HepG2 (cell line): ENCODE data around the gene WDR27. TPM values are rescaled to one million over a fixed set of nuclear protein-coding genes. Genes with fewer than 3 reads are reported as not detected.

Source experiments
- ETV5 ChIP-seq: IDR thresholded peaks from 2 replicates; pipeline ENCODE4 v1.6.1; 2018; ENCODE audit warnings: missing biosample characterization, missing genetic modification reagents, inconsistent platforms, borderline replicate concordance
- ZNF543 ChIP-seq: sonication (generic); formaldehyde crosslinking; IDR thresholded peaks from 2 replicates; pipeline ENCODE4 v1.4.0; 2020; ENCODE audit warnings: mild to moderate bottlenecking, missing genetic modification reagents
- ZNF761 ChIP-seq: sonication (generic); formaldehyde crosslinking; conservative IDR thresholded peaks from 2 replicates; pipeline ENCODE4 v1.4.0; 2020; ENCODE audit warnings: mild to moderate bottlenecking, missing genetic modification reagents
- polyA plus RNA-seq, 8 experiments: library from polyadenylated mRNA; depleted of rRNA in 3 of 8; stranded (reverse) in 7 of 8; unstranded in 1 of 8; fragments of >200 nt; fragmentation: Illumina TruSeq in 4 of 8; extraction: Trizol in 4 of 8; gene quantifications; 2 replicates each; pipeline versions ENCODE4 v1.2.1 to v1.2.3, GENCODE V29; 2011 to 2016; ENCODE audit warnings: low read depth in 4 of 8, missing spikeins in 1 of 8, mixed read lengths in 1 of 8; ENCODE audit not compliant: insufficient read depth in 1 of 8
- total RNA-seq, 5 experiments: library from RNA; depleted of rRNA; stranded (reverse); fragments of >200 nt; fragmentation: Illumina TruSeq; extraction: Trizol; gene quantifications; 2 replicates each; pipeline ENCODE4 v1.2.3, GENCODE V29; 2016; ENCODE audit warnings: low read depth in 1 of 5
- TF ChIP-seq, protein P1 (sequence below): sonication (generic); formaldehyde crosslinking; IDR thresholded peaks from 2 replicates; pipeline ENCODE4 v1.8.0; 2022; ENCODE audit warnings: low read depth, missing genetic modification reagents
- TF ChIP-seq, protein P2 (sequence below): sonication (generic); formaldehyde crosslinking; IDR thresholded peaks from 2 replicates; pipeline ENCODE4 v1.4.0; 2020; ENCODE audit warnings: mild to moderate bottlenecking, missing genetic modification reagents
- TF ChIP-seq, protein P3 (sequence below): sonication (generic); formaldehyde crosslinking; IDR thresholded peaks from 2 replicates; pipeline ENCODE4 v1.5.1; 2020; ENCODE audit warnings: mild to moderate bottlenecking, moderate library complexity, missing genetic modification reagents
- TF ChIP-seq, protein P4 (sequence below): sonication (generic); formaldehyde crosslinking; IDR thresholded peaks from 2 replicates; pipeline ENCODE4 v1.9.0; 2022; ENCODE audit warnings: missing genetic modification reagents, mild to moderate bottlenecking, borderline replicate concordance

WDR27 gene
- total and polyA plus RNA-seq, 2 of the 13 experiments (the other 11 are each of a cell fraction or from before 2014, with no cell fraction given) = 34.1 to 80.3 TPM

DNA sequence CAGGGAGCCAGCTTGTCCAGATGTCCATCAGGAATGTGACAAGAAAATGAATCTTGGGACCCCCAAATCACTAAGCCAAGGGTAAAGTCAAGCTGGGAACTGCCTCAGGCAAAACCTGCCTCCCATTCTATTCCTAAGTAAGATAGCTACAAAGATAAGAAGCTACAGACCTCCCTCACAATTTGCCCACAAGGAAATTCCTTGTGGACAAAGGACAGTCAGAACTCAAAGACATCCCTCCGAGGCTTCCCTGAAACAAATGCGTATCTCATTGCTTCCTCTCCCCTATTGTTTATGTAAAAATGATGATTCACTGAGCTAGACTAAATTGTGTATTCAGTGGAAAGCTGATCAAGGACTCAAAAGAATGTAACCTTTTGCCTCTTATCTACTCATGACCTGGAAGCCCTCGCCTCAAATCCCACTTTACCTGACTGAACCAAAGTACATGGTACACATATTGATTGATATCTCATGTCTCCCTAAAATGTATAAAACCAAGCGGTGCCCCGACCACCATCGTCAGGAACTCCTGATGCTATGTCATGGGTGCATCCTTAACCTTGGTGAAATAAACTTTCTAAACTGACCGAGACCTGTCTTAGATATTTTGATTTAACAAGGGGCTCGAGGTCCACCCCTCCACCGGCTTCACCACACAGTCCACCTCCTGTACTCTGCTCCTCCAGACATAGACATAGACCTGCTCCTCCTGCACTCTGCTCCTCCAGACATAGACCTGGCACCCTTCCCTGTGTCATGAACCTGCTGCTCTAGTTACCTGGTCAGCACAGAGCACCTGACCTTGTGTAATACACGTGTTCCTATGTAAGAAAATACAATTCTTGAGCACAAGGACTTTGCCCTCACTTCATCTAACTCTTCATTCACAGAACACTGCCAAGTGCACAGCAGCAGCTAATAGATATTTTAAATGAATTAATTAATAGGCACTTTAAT lies 81.4 kb downstream of the WDR27 start (continued):
- TF ChIP-seq, protein P1, sequence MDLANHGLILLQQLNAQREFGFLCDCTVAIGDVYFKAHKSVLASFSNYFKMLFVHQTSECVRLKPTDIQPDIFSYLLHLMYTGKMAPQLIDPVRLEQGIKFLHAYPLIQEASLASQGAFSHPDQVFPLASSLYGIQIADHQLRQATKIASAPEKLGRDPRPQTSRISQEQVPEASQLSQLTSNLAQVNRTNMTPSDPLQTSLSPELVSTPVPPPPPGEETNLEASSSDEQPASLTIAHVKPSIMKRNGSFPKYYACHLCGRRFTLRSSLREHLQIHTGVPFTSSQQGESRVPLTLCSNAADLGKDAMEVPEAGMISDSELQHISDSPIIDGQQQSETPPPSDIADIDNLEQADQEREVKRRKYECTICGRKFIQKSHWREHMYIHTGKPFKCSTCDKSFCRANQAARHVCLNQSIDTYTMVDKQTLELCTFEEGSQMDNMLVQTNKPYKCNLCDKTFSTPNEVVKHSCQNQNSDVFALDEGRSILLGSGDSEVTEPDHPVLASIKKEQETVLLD (CRISPR knock-in tag) = no peak
- TF ChIP-seq ZNF543 (CRISPR knock-in tag) (no peak), ETV5 (CRISPR knock-in tag) (no peak), ZNF761 (no peak)
- TF ChIP-seq, protein P2, sequence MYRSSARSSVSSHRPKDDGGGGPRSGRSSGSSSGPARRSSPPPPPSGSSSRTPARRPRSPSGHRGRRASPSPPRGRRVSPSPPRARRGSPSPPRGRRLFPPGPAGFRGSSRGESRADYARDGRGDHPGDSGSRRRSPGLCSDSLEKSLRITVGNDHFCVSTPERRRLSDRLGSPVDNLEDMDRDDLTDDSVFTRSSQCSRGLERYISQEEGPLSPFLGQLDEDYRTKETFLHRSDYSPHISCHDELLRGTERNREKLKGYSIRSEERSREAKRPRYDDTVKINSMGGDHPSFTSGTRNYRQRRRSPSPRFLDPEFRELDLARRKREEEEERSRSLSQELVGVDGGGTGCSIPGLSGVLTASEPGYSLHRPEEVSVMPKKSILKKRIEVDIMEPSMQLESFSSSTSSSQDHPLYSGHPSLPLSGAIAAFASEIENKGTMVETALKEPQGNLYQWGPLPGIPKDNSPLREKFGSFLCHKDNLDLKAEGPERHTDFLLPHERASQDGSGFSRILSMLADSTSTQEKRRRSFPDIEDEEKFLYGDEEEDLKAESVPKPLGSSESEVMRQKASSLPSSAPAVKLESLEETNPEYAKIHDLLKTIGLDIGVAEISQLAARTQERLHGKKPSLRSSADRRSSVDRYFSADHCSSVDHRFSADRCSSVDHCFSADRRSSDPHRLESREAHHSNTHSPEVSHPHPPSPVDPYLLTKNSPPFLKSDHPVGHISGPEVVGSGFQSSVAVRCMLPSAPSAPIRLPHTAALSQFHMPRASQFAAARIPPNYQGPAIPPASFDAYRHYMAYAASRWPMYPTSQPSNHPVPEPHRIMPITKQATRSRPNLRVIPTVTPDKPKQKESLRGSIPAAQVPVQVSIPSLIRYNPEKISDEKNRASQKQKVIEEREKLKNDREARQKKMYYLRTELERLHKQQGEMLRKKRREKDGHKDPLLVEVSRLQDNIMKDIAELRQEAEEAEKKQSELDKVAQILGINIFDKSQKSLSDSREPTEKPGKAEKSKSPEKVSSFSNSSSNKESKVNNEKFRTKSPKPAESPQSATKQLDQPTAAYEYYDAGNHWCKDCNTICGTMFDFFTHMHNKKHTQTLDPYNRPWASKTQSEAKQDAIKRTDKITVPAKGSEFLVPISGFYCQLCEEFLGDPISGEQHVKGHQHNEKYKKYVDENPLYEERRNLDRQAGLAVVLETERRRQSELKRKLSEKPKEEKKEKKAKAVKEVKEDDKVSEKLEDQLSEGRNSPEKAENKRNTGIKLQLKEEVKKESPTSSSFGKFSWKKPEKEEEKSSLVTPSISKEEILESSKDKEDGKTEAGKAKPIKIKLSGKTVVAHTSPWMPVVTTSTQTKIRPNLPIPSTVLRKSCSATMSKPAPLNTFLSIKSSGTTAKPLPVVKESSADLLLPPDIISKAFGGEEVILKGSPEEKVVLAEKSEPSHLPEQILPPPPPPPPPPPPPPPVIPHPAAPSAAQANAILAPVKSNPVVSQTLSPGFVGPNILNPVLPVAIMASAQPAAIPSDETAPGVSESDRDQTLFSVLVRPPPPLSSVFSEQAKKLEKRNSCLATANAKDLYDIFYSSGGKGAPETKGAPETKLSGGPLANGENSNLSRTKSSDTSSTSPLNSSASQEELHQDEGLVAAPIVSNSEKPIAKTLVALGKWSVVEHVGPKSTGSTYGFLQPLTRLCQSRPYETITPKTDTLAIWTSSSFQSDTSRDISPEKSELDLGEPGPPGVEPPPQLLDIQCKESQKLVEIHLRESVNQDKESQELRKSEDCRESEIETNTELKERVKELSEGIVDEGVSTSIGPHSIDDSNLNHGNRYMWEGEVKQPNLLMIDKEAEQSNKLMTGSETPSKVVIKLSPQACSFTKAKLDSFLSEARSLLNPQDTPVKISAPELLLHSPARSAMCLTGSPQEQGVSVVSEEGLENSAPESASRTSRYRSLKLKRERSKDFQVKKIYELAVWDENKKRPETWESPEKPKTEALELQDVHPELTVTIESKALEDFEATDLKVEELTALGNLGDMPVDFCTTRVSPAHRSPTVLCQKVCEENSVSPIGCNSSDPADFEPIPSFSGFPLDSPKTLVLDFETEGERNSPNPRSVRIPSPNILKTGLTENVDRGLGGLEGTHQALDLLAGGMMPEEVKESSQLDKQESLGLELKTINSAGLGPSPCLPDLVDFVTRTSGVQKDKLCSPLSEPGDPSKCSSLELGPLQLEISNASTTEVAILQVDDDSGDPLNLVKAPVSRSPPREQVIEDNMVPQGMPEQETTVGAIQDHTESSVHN (CRISPR knock-in tag) = no peak
- TF ChIP-seq, protein P3, sequence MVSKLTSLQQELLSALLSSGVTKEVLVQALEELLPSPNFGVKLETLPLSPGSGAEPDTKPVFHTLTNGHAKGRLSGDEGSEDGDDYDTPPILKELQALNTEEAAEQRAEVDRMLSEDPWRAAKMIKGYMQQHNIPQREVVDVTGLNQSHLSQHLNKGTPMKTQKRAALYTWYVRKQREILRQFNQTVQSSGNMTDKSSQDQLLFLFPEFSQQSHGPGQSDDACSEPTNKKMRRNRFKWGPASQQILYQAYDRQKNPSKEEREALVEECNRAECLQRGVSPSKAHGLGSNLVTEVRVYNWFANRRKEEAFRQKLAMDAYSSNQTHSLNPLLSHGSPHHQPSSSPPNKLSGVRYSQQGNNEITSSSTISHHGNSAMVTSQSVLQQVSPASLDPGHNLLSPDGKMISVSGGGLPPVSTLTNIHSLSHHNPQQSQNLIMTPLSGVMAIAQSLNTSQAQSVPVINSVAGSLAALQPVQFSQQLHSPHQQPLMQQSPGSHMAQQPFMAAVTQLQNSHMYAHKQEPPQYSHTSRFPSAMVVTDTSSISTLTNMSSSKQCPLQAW (CRISPR knock-in tag) = 0 out of 2 replicates have a peak, but pooled peaks have one; percentile 12
- TF ChIP-seq, protein P4, sequence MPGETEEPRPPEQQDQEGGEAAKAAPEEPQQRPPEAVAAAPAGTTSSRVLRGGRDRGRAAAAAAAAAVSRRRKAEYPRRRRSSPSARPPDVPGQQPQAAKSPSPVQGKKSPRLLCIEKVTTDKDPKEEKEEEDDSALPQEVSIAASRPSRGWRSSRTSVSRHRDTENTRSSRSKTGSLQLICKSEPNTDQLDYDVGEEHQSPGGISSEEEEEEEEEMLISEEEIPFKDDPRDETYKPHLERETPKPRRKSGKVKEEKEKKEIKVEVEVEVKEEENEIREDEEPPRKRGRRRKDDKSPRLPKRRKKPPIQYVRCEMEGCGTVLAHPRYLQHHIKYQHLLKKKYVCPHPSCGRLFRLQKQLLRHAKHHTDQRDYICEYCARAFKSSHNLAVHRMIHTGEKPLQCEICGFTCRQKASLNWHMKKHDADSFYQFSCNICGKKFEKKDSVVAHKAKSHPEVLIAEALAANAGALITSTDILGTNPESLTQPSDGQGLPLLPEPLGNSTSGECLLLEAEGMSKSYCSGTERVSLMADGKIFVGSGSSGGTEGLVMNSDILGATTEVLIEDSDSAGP (CRISPR knock-in tag) = no peak
- TF ChIP-seq, all 625 proteins: peak for 7
